Memory B cell (primary cell): ENCODE measurements around the gene TDRD1.

Experiments
- ATAC-seq: fragments of 150-1000 bp; cut with Tn5 transposase; 2 replicates; pipeline ENCODE4 v1.10.0; 2021; ENCODE audit warnings: low read depth, mild to moderate bottlenecking, moderate library complexity
- DNase-seq, 2 donors: peaks; one replicate each; pipeline ENCODE4 v3.0.0; 2022; ENCODE audit warnings: low spot score in 2 of 2
- H3K27ac Mint-ChIP-seq: one replicate; pipeline ENCODE4 v1.8.0; 2022; ENCODE audit warnings: mild to moderate bottlenecking, moderate library complexity, mixed read lengths
- H3K27me3 Mint-ChIP-seq: one replicate; pipeline ENCODE4 v1.8.0; 2022; ENCODE audit warnings: mixed read lengths
- H3K36me3 Mint-ChIP-seq: one replicate; pipeline ENCODE4 v1.8.0; 2022; ENCODE audit warnings: mild to moderate bottlenecking, mixed read lengths
- H3K4me1 Mint-ChIP-seq: one replicate; pipeline ENCODE4 v1.8.0; 2022; ENCODE audit warnings: mixed read lengths
- H3K4me3 Mint-ChIP-seq: one replicate; pipeline ENCODE4 v1.8.0; 2022; ENCODE audit warnings: mild to moderate bottlenecking, moderate library complexity, mixed read lengths
- H3K9me3 Mint-ChIP-seq: one replicate; pipeline ENCODE4 v1.8.0; 2022; ENCODE audit warnings: mixed read lengths

TDRD1 gene

DNA sequence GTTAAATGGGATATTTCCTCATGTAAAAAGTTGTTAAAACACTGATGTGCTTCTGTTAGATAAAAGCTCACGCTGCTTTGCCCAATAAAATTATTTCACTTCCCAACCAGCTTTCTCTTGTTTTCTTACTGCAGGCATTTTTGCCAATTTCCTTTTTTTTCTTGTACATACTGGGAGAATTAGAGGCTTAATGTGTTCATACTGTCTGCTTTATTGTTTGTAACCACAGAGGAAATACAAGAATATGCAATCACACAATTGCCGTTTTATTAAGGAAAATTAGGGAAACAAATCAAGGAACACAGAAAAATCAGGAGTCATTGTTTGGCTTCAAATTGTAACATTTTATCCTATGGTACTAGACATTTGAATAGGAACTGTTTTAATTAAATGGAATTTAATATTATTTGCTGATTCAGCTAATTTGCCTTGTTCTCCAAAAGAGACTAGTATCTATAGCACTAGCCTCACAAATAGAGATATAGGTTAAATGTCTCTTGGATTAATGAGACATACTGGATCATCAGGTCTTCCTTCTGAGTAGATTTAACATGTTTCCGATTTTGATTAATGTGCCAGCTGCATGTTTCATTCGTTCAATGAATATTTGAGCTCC, 53.5 kb downstream of the TDRD1 start:
- Mint-ChIP-seq H3K36me3 (no peaks in the 10 kb centered on the region), H3K4me3 (no peak overlapping the region), H3K27ac (no peak overlapping the region), H3K4me1 (no peaks in the 10 kb centered on the region), H3K9me3 (no peaks in the 10 kb centered on the region), H3K27me3 (peaks cover 13% of the 10 kb centered on the region)
- DNase-seq: no peak
- no peak for ATAC-seq

- peaks cover 13% of the 10 kb centered on the region for H3K27me3 Mint-ChIP-seq
- H3K36me3 Mint-ChIP-seq: no peaks in the 10 kb centered on the region
- no peaks in the 10 kb centered on the region for H3K9me3 Mint-ChIP-seq
- DNase-seq (no peak), ATAC-seq (no peak)
- H3K27ac Mint-ChIP-seq: no peak overlapping the region
- H3K4me1 Mint-ChIP-seq: no peaks in the 10 kb centered on the region
- H3K4me3 Mint-ChIP-seq: no peak overlapping the region
These were observed 54.3 kb downstream of the TDRD1 start for GRCh38 chr10:114233482-114233881.

GRCh38 chr10:114234132-114234531, 55.0 kb downstream of the TDRD1 start:
- Mint-ChIP-seq H3K36me3 (no peaks in the 10 kb centered on the region), H3K9me3 (no peaks in the 10 kb centered on the region), H3K4me3 (no peak overlapping the region), H3K27me3 (peaks cover 13% of the 10 kb centered on the region), H3K27ac (no peak overlapping the region), H3K4me1 (no peaks in the 10 kb centered on the region)
- no peak for DNase-seq
- no peak for ATAC-seq

- ATAC-seq (peak; percentile 47), DNase-seq (peak in 1 of 2 donors; percentile 9)
- H3K9me3 Mint-ChIP-seq: no peaks in the 10 kb centered on the region
- peaks cover 28% of the 10 kb centered on the region for H3K27me3 Mint-ChIP-seq
- H3K4me1 Mint-ChIP-seq: no peaks in the 10 kb centered on the region
- H3K36me3 Mint-ChIP-seq: no peaks in the 10 kb centered on the region
- H3K27ac Mint-ChIP-seq: no peak within 1 kb of the TSS
- H3K4me3 Mint-ChIP-seq: peak within 1 kb of the TSS; percentile 29
These were observed 60.2 kb downstream of the TDRD1 start, which contains the start of gene VWA2 for GRCh38 chr10:114239117-114239993. Gene VWA2 (plus strand): TSS chr10:114239254. CDS start chr10:114248714, 9,460 bp downstream.

- Mint-ChIP-seq H3K4me3 (no peak overlapping the region), H3K27ac (no peak overlapping the region), H3K9me3 (no peaks in the 10 kb centered on the region), H3K27me3 (peaks cover 28% of the 10 kb centered on the region), H3K4me1 (no peaks in the 10 kb centered on the region), H3K36me3 (no peaks in the 10 kb centered on the region)
- ATAC-seq (no peak), DNase-seq (no peak)
These were observed 60.8 kb downstream of the TDRD1 start for GRCh38 chr10:114239994-114240345.

DNA sequence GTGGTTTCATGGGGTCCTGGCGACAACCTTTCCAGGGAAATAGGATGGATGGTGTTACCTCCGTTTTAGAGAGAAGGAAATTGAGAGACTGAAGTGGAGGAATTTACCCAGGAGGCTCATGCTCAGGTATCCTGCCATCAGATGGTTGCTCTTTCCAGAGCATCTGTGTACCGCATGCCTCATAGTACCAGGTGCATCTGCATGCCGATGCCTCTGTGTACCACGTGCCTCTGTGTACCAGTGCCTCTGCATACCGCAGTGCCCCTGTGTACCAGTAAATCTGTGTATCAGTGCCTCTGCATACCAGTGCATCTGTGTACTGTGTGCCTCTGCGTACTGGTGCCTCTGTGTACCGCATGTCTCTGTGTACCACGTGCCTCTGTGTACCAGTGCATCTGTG, 63.1 kb downstream of the TDRD1 start:
- H3K4me1 Mint-ChIP-seq: peaks cover 3% of the 10 kb centered on the region
- H3K9me3 Mint-ChIP-seq: no peaks in the 10 kb centered on the region
- H3K27ac Mint-ChIP-seq: no peak overlapping the region
- no peaks in the 10 kb centered on the region for H3K36me3 Mint-ChIP-seq
- no peak for ATAC-seq
- no peak for DNase-seq
- H3K4me3 Mint-ChIP-seq: no peak overlapping the region
- H3K27me3 Mint-ChIP-seq: peaks cover 22% of the 10 kb centered on the region

DNA sequence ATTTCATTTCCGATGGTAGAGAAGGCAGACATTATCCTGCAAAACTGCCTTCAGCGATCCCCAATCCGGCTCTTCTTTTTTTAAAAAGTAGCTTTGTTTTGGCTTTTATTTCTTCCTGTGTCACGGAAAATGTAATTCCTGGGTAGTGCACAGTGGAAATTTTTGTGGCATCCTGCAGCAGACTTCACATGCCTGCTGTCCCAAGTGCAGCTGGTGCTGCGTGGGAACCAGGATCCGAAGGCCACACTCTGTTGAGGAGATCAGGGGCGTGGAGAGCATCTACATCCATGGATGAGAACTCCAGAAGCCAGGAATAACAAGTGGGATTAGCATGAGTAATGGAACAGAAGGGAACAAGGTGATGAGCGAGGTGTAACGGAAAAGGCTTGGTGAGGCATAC, 64.5 kb downstream of the TDRD1 start:
- no peaks in the 10 kb centered on the region for H3K9me3 Mint-ChIP-seq
- peaks cover 18% of the 10 kb centered on the region for H3K27me3 Mint-ChIP-seq

GRCh38 chr10:114244126-114244525, 65.0 kb downstream of the TDRD1 start:
- Mint-ChIP-seq H3K36me3 (no peaks in the 10 kb centered on the region), H3K27ac (no peak overlapping the region), H3K4me3 (no peak overlapping the region), H3K4me1 (peaks cover 3% of the 10 kb centered on the region), H3K9me3 (no peaks in the 10 kb centered on the region), H3K27me3 (peaks cover 18% of the 10 kb centered on the region)
- ATAC-seq: no peak
- no peak for DNase-seq

More for the DNA sequence above, 64.5 kb downstream of the TDRD1 start:
- no peak for DNase-seq
- no peak for ATAC-seq
- Mint-ChIP-seq H3K4me1 (peaks cover 3% of the 10 kb centered on the region), H3K27ac (no peak overlapping the region), H3K4me3 (no peak overlapping the region), H3K36me3 (no peaks in the 10 kb centered on the region)

DNA sequence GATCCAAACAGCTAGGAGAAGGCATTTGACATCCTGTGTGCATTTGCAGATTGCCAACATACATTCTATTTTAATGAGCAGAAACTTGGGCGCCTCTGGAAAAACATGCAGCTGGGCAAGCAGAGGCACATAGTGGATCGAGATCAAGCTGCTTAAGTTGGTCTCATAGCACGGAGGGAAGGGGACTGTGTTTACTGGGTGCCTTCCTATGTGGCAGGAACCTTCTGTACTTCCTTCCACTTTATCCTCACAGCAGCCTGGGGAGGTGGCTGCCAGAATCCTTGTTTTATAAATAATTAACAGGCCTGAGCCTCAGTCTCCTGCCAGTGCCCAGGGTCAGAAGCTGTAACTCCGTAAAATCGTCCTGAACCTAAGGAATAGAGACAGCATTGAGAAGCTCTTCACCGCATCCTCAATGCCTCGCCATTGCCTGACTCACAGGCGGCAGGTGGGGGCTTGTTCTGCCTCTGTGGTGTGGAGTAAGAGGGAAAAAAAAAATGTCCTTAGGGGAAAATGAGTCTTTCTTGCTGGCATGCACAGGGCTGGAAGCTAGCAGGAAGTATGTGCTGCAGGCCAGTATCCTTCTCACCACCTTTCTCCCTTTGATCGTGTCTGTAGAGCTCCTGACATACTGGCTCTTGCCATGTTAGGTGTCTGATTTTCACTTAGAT, 66.1 kb downstream of the TDRD1 start:
- H3K9me3 Mint-ChIP-seq: peaks cover 3% of the 10 kb centered on the region
- H3K27ac Mint-ChIP-seq: no peak overlapping the region
- peaks cover 3% of the 10 kb centered on the region for H3K36me3 Mint-ChIP-seq
- no peak for ATAC-seq
- peaks cover 3% of the 10 kb centered on the region for H3K4me1 Mint-ChIP-seq
- H3K4me3 Mint-ChIP-seq: no peak overlapping the region
- DNase-seq: no peak
- peaks cover 21% of the 10 kb centered on the region for H3K27me3 Mint-ChIP-seq

GRCh38 chr10:114246679-114247305, 67.6 kb downstream of the TDRD1 start:
- no peak for DNase-seq
- peaks cover 3% of the 10 kb centered on the region for H3K9me3 Mint-ChIP-seq
- no peak overlapping the region for H3K27ac Mint-ChIP-seq

DNA sequence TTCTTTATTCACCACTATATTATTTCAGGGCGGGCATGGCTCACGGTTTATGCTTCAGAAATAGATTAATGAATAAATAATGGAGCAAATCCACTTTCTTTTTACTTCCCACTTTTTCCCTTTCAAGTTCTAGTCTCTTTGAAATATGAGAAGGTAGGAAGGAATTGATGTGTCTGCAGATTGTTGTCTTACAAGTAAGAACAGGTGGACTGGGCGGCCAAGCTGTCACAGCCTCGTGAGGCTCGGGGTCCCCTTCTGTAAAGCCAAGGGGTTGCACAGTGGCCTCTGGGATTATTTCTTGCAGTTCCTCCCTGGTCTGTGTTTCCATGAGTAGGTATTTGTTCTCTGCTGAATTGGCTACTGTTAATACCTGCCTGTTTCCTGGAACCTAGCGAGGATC, 71.1 kb downstream of the TDRD1 start:
- Mint-ChIP-seq H3K27me3 (peaks cover 18% of the 10 kb centered on the region), H3K4me1 (peaks cover 3% of the 10 kb centered on the region), H3K27ac (no peak overlapping the region), H3K9me3 (peaks cover 3% of the 10 kb centered on the region), H3K4me3 (no peak overlapping the region), H3K36me3 (peaks cover 3% of the 10 kb centered on the region)
- ATAC-seq (no peak), DNase-seq (no peak)

More at GRCh38 chr10:114246679-114247305, 67.6 kb downstream of the TDRD1 start:
- no peak for ATAC-seq
- Mint-ChIP-seq H3K4me1 (peaks cover 3% of the 10 kb centered on the region), H3K4me3 (no peak overlapping the region), H3K36me3 (peaks cover 3% of the 10 kb centered on the region), H3K27me3 (peaks cover 14% of the 10 kb centered on the region)

GRCh38 chr10:114250716-114251115, 71.6 kb downstream of the TDRD1 start:
- ATAC-seq (no peak), DNase-seq (no peak)
- H3K4me3 Mint-ChIP-seq: no peak overlapping the region
- no peak overlapping the region for H3K27ac Mint-ChIP-seq
- H3K27me3 Mint-ChIP-seq: peaks cover 18% of the 10 kb centered on the region
- H3K9me3 Mint-ChIP-seq: peaks cover 3% of the 10 kb centered on the region
- H3K4me1 Mint-ChIP-seq: peaks cover 3% of the 10 kb centered on the region
- peaks cover 3% of the 10 kb centered on the region for H3K36me3 Mint-ChIP-seq

DNA sequence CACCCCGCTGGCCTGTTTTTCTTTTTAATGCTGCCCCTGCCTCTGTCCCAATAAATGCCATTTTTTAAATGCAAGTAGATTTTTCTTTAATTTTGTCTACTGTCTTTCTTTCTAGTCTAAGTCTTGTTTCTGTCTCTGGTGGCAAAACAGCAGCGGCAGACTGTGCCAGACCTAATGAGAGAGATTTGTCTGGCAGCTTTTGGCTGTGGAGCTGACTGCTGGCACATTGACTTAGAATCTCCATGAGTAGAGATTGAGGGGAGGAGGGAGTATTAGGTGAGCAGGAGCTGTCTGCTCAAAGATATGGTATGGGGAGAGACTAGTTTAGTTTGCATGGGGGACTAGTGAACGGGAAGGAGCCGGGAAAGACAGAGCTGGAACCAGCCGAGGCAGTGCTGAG, 72.9 kb downstream of the TDRD1 start:
- DNase-seq (no peak), ATAC-seq (no peak)
- Mint-ChIP-seq H3K4me3 (no peak overlapping the region), H3K27me3 (peaks cover 18% of the 10 kb centered on the region), H3K9me3 (peaks cover 3% of the 10 kb centered on the region), H3K4me1 (no peaks in the 10 kb centered on the region), H3K27ac (no peak overlapping the region), H3K36me3 (peaks cover 3% of the 10 kb centered on the region)

DNA sequence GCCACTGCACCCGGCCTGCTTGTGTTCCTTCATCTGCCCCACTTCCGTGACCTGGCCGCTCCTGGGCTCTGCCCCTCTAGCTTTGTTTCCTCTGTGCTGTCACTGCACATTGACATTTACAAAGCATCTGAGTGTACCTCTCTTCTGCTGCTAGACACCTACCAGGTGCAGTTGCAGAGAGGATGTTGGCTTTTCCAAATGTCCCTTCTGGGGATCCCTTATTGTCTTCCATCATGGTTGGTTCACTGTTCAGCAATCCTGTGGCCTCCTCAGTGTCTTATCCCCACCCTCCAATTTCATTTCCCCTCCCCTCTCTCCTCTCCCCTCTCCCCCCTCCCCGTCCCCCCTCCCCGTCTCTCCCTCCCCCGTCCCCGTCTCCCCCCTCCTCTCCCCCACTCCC, 73.7 kb downstream of the TDRD1 start:
- ATAC-seq (no peak), DNase-seq (no peak)
- peaks cover 3% of the 10 kb centered on the region for H3K9me3 Mint-ChIP-seq
- H3K4me3 Mint-ChIP-seq: no peak overlapping the region
- no peak overlapping the region for H3K27ac Mint-ChIP-seq
- peaks cover 3% of the 10 kb centered on the region for H3K36me3 Mint-ChIP-seq
- no peaks in the 10 kb centered on the region for H3K4me1 Mint-ChIP-seq
- H3K27me3 Mint-ChIP-seq: peaks cover 18% of the 10 kb centered on the region
